HG03097 (cell line): Measurements from ENCODE around the gene TOP1.
"Not testable (repeated sequence)": the region's sequence is repeated elsewhere in the genome, so short reads cannot be mapped to it uniquely, and the experiment has no call there.

Experiments used
- ATAC-seq: cut with Tn5 transposase; IDR thresholded peaks from one replicate; pipeline ENCODE4 v1.9.1; 2021; ENCODE audit not compliant: unreplicated experiment, low FRiP score

The TOP1 gene

DNA sequence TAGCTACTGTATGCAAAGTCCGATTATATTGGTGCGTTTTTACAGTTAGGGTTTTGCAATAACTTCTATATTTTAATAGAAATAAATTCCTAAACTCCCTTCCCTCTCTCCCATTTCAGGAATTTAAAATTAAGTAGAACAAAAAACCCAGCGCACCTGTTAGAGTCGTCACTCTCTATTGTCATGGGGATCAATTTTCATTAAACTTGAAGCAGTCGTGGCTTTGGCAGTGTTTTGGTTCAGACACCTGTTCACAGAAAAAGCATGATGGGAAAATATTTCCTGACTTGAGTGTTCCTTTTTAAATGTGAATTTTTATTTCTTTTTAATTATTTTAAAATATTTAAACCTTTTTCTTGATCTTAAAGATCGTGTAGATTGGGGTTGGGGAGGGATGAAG is 95.0 kb downstream of the TOP1 start:
- ATAC-seq = no peak

DNA sequence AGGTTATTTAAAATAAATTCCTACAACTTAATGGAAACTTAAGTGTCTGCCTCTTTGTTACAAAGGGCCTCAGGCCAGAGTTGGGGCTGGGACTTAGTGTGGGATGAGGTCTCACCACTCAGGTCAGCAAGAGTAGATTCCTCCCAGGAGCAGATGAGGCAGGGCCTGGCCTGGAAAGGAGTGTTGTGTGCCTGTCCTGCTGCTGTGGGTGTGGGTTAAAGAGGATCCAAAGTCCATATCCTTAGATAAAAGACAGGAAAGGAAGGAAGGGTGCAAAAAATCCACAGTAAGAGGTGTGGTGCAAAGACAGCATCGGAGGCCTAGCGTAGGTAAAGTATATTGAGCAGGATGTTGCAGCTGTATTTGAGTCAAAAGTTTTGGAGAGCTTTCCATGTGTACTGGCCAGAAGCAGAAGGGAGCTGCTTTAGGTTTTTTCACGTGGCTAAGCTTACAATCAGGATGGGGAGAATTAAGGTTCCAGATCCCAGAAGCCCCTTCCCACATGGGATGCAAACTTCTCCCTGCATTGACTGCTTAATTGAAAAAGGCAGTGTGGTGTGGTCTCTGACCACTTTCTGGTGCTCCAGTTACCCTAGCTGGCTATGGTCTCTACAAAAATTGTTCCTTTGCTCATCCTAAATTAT is 96.0 kb downstream of the TOP1 start:
- ATAC-seq = no peak

DNA sequence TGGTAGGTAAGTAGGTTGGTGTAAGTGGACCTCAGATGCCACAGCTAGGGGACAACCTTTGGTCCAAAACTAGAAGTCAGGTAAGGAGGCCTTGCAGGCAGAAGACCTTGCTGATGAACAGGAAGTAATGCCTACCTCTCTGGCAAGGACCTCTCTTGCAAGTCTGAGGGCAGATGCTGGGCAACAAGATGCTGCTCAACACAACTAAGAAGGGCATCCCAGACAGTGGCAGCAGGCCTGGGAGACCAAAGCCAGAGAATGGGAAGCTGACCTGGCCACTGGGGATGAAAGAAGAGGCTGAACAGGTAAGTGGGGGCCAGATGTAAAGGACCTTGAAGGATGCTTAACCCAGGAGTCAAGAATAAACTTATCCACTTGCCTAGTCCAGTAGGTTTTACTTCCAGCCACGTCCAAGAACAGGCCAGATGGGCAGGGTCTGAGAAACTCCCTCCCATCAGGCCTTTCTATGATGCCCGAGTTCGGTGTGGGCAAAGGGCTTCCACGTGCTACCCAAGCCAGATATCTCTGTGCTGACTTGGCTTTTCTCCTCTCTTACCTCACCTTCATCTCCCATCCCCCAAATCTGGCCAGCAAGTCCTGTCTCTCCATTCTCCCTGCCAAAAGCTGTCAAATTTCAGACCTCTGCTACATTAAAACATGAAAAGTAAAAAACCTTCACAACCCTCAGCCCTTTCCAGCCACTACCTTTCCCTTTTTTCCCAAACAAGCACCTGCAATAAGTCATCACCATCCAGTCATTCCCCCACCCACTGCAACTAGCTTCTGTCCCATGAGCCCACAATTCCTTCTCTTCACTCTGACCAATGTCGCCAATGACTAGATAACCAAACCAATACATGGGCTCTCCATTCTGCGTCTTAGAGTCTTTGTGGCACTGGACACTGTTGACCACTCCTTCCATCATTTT is 97.2 kb downstream of the TOP1 start:
- ATAC-seq = no peak

- no peak for ATAC-seq
Observed at GRCh38 chr20:41126719-41127118, 98.1 kb downstream of the TOP1 start.

GRCh38 chr20:41128317-41128716 is 99.7 kb downstream of the TOP1 start:
- not testable (repeated sequence) for ATAC-seq

DNA sequence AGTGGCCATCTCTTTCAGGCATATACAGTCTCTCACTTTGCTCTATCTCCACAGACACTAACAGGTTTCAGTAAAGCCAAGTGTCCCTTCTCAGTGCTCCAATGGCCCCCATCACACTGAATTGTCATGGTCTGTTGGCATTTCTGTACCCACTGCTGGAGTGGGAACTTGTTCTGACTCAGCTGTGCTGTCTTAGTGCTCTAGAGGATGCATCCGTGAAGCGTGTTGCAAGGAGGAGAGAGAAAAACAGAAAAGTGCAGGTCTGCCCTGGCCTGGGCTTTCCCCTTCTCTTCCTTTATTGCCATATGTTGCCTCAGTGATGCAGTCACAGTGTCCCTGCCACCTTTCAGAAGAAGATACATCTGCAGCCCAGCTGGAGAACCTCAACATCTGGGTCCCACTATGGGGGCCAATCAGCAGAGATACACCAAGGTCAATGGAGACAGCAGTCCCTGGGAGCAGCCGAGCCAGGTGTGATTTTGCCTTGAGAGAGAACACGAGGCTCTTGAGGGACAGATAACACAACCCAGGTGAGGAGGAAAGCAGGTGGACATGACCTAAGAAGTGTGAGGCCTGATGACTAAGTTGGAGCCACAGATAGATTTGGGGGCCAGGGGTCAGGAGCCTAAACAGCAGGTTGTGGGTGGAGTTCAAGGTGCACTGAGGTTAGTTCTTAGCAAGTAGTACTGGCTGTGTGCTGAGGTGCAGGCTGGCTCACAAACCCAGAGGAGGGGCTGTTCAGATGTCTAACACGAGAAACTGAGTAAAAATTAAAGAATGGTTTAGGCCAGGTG is 103.2 kb downstream of the TOP1 start:
- ATAC-seq = no peak

GRCh38 chr20:41132388-41132775 is 103.8 kb downstream of the TOP1 start:
- not testable (repeated sequence) for ATAC-seq

DNA sequence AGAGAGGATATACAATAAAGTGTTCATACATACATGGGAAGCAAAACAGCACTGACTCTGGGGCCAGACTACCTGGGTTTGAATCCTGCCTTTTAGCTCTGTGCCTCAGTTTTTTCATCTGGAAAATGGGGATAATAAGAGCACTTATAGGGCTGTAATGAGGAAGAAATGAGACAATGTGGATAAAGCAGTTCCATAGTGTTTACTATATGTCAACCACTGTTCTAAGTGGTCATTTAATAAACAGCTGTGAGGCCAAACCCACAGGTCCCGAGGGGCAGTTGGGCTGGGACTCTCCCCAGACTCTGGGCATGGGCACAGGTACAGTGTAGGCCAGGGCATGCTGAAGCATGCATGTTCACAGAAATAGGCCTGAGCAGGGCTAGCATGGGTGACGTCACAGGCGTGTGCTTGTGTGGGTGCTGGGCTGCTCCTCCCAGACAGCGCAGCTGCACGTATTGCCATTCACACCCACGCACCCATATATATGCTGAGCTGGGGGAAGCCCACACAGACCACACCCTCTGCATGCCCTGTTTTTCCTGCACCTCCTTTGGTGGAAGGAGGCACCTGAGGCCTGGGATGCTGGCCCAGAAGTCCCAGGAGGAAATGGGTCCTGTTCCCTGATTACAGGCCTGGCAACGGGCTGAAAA is 105.2 kb downstream of the TOP1 start:
- ATAC-seq = no peak

- no peak for ATAC-seq
Observed at GRCh38 chr20:41134362-41135186, 106.0 kb downstream of the TOP1 start.

DNA sequence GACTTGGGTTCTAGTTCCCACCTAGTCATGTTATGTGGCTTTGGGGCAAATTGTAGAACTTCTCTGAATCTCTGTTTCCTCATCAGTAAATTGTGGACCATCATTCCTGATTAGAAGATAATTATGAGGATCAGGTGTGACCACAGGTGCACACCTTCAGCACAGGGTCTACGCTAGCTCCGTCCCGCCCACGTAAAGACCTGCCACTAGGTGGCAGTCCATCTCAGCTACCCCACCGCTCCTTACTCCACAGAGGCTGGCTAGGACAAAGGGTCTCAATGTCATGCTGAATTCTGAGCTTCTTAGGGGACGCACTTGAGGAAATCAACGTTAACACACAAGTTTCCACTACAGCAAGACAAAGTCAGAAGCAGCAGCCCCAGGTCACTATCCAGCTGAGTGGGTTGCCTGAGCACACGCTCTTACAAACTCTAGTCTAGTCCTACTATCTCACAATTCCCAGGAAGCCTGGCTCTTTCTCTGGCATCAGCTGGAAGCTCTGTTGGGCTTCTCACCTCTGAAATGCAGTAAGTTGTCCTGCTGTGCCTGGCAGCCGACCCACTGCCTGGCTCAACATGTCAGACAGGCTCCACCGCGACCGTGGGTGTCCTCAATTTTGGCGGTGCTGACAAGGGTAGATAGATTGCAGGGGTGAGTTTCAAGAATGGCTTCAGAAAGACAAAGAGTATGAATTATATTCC is 106.7 kb downstream of the TOP1 start:
- no peak for ATAC-seq

GRCh38 chr20:41135888-41136679 is 107.5 kb downstream of the TOP1 start:
- ATAC-seq = no peak

DNA sequence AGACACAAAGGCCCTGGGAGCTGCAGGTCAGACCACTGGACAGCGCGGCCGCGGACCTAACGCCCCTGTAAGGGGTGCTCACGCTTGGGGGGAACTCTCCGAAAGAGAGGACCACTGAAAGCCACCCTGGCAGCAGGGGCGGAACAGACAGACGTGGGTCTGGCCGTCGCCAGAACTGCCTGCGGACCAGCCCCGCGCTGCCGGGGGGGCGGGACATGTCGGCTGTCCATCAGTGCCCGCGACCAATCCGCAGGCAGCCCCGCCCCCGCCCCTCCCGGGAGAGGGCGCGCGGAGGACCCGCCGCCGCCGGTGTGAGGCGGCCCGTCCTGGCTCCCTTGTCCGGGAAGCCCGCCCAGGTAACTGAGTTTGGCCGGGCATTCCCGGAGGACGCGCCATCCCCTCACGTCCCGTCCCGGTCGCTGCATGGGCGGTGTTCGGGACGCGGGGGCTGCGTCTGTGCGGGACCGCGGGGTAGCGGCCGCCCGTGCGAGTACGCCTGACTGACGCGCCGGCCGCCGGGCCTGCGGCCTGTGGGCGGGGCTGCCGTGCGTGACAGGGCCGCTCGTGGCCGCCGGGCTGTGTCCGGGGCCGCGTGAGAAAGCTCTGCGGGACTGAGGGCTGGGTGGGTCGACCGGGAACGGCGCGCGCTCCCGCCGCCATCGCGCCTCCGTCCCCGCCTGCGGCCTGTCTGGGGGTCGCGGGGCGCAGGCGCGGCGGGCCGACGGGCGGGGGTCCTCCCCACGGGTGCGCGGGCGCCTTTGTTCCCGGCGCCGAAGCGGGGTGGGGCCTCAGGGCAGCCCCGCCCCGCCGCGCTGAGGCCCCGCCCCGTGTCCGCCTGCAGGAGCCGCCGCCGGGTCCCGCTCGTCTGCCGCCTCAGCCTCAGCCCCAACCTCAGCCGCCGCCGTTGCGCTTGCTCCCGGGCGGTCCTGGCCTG is 108.3 kb downstream of the TOP1 start, which contains the start of gene PLCG1:
Gene PLCG1, plus strand, starts transcription at position 864 of the 934 bp plus-strand sequence. CDS start 99 bp downstream, outside the sequence.
- ATAC-seq = peak; percentile 44

DNA sequence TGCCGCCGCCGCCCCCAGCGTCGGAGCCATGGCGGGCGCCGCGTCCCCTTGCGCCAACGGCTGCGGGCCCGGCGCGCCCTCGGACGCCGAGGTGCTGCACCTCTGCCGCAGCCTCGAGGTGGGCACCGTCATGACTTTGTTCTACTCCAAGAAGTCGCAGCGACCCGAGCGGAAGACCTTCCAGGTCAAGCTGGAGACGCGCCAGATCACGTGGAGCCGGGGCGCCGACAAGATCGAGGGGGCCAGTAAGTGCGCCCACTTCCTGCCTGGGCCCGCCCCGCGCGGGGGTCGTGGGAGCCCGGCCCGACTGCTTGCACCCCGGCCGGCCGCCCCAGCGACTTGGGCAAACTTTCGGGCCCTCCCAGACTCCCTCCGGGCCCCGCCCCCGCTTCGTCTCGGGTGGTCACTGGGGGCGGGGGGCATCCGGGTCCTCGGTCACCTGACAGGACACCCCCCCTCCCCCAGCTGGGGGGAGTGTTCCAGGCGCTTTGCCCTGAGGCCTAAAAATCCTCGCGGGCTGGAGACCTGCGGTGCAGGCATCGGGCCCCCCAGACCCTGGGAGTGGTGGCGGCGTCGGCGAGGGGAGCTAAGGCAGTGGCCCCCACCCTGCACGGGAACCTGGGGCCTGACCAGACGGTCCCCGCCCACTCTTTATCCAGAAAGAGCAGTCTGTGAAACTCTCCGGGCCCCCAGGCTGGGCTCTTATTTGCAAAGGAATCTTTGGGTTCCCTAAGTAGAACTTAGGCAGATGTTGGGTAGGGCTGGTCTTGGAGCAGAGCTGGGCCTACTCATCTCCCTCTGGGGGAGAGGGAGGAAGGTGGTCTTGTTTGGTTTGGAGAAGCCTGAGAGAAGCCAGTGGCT is 109.2 kb downstream of the TOP1 start:
- ATAC-seq = peak; percentile 22

DNA sequence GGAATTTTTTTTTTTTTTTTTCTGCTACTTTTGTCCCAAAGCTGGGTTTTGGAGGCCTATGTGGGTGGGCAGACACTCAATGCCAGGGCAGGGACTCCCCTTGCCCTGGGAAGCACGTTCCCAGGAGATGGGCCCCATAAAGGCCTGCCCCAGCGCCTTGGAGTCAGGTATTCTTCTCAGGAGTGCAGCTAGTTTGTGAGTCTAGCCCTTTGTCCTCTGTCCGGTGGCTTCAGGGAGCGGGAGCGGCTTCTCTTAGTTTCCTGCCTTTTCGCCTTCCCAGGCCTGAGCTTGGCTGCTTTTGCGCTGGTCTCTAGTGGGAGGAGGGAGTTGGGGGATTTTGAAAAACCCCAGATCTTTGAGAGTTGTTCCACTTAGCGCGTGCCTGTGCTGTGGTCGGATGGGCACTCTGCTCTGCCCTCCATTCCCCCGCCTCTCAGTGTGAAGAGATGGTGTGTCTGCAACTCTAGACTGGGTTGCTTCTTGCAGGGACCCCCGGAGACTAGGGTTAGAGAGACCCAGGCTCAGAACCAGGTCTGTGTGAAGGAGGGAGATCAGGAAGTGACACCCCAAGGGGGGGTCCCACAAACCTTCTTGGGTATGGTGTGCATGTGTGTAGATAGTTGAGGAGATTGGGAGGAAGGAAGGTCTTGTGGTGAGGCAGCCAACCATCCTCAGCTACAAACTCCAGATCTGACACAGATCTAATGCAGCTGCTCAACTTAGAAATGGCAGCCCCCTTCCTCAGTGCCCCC is 110.0 kb downstream of the TOP1 start:
- ATAC-seq = no peak

DNA sequence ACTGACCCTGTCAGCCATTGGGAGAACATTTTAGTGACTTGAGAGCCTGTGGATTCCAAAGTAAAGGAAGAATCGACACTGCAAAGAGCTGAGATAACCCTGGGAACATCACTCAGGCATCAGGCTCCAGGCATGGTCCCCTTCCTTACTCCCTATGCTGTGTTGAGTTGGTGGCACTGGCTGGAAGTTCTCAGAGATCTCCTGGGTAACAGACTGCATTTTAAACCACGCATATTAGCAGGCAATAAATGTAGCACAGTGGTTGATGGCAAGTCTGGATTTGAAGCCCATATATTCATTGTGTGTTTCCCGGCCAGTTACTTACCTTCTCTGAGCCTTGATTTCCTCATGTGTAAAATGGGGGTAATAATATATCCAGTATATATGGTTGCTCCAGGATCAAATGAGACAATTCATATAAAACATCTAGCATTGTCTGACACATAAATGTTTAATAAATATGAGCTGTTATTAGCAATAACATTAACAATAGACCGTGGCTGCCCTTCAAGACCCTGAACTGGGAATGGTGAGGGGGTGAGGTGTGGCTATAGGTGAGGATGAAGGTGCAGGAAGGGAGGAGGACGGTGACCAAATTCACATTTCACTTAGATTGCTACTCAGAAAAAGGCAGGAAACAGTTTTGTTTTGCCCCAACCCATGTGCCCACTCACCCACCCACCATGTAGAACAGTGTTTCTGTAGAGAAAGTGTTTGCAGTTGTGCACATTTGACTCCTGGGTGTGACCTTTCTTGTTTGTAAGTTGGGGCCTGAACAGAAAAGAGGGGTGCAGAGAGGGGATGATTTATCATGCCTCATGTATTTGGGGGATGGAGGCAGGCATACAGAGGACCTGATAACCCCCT is 110.8 kb downstream of the TOP1 start:
- ATAC-seq = no peak
